Measurements from ENCODE around the gene EGFL8. TPM values are rescaled to one million over a fixed set of nuclear protein-coding genes. Genes with fewer than 3 reads are reported as not detected.

The EGFL8 gene
- total RNA-seq, 4 donors from 2014 or later, result 7.3 to 66.5 (median 15.4) TPM

DNA sequence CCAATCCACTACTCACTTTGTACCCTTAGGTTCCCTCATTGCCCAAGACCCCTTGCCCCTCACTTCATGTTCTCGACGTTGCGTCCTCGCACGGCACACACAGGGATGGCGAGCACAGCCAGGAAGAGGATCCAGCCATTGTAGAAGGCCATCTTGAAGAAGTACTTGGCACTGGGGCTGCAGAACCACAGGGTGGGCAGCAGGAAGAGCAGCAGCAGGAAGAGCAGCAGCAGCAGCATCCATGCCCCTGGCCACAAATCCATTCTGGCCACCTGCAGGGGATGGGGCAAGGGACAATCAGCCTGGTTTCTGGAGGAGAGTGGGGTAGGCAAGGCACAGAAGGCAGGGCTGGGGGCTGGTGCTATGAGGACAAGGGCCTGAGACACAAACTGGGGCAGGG lies 6.8 kb downstream of the EGFL8 start:
- Histone ChIP-seq H3K27ac (no peak overlapping the region), H3K9me3 (no peaks in the 10 kb centered on the region), H3K4me1 (peaks cover 30% of the 10 kb centered on the region), H3K36me3 (peaks cover 49% of the 10 kb centered on the region), H3K4me3 (no peak overlapping the region), H3K27me3 (no peaks in the 10 kb centered on the region)
- TF ChIP-seq POLR2A (IDR thresholded peaks at IDR 0.05), result no peak
- TF ChIP-seq EP300 (IDR thresholded peaks at IDR 0.05), result no peak
- DNase-seq (ENCODE audit: low spot score in 2 of 2), result no peak
- 91% methylated on average over 6 of the region's 6 CpGs for WGBS

GRCh38 chr6:32173051-32173727 lies 8.8 kb downstream of the EGFL8 start:
- H3K27ac ChIP-seq, result peak overlapping the region; percentile 7
- no peaks in the 10 kb centered on the region for H3K9me3 ChIP-seq
- TF ChIP-seq POLR2A (IDR thresholded peaks at IDR 0.05) (no peak), EP300 (IDR thresholded peaks at IDR 0.05) (no peak), POLR2AphosphoS5 (IDR thresholded peaks at IDR 0.05) (no peak), CTCF (IDR thresholded peaks at IDR 0.05) (no peak)
- H3K36me3 ChIP-seq, result peaks cover 29% of the 10 kb centered on the region
- no peak overlapping the region for H3K4me3 ChIP-seq
- no peaks in the 10 kb centered on the region for H3K27me3 ChIP-seq
- no peak for DNase-seq (ENCODE audit: low spot score in 2 of 2)
- H3K4me1 ChIP-seq, result peaks cover 45% of the 10 kb centered on the region
- WGBS, result 54% methylated on average over 4 of the region's 4 CpGs

DNA sequence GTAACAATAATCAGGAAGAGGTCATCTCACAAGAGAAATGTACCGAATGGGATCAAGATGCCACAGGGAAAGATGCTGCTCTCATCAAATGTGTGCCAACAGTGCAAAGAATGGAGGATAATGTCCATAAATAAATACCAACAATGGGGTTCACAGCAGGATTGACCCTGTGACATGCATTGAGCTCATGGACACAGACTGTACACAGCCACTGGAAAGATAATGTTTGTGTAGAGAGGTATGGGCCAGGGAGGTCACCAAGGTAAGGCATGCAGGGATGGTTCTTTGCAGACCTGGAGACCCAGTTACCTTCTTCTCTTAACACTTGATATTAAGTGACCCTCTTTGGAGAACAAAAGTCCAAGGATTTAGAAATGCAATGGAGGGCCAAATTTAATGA lies 10.0 kb downstream of the EGFL8 start:
- Histone ChIP-seq H3K4me1 (peaks cover 53% of the 10 kb centered on the region), H3K27me3 (no peaks in the 10 kb centered on the region), H3K27ac (no peak overlapping the region), H3K9me3 (no peaks in the 10 kb centered on the region), H3K4me3 (no peak overlapping the region), H3K36me3 (peaks cover 17% of the 10 kb centered on the region)
- no peak for DNase-seq (ENCODE audit: low spot score in 2 of 2)
- no peak for TF ChIP-seq POLR2AphosphoS5 (IDR thresholded peaks at IDR 0.05)
- no peak for TF ChIP-seq CTCF (IDR thresholded peaks at IDR 0.05)
- TF ChIP-seq POLR2A (IDR thresholded peaks at IDR 0.05), result no peak
- no peak for TF ChIP-seq EP300 (IDR thresholded peaks at IDR 0.05)
- WGBS, result 83% methylated on average over 1 of the region's 1 CpG

GRCh38 chr6:32175322-32175710 lies 10.9 kb downstream of the EGFL8 start:
- DNase-seq (ENCODE audit: low spot score in 2 of 2), result no peak
- Histone ChIP-seq H3K4me1 (peaks cover 62% of the 10 kb centered on the region), H3K9me3 (no peaks in the 10 kb centered on the region), H3K27ac (peak overlapping the region; percentile 96), H3K36me3 (peaks cover 14% of the 10 kb centered on the region), H3K4me3 (peak overlapping the region; percentile 93), H3K27me3 (no peaks in the 10 kb centered on the region)
- WGBS, result 23% methylated on average over 2 of the region's 2 CpGs
- no peak for TF ChIP-seq POLR2AphosphoS5 (IDR thresholded peaks at IDR 0.05)
- TF ChIP-seq CTCF (IDR thresholded peaks at IDR 0.05), result no peak
- no peak for TF ChIP-seq EP300 (IDR thresholded peaks at IDR 0.05)
- no peak for TF ChIP-seq POLR2A (IDR thresholded peaks at IDR 0.05)

GRCh38 chr6:32175711-32176475 lies 11.5 kb downstream of the EGFL8 start, which contains the start of gene AGPAT1:
Gene AGPAT1, minus strand, starts transcription at chr6:32176084. Its CDS starts 4,588 bp downstream, at chr6:32171496.
- WGBS, result 0% methylated on average over 24 of the region's 27 CpGs
- H3K4me1 ChIP-seq, result peaks cover 62% of the 10 kb centered on the region
- no peaks in the 10 kb centered on the region for H3K27me3 ChIP-seq
- H3K9me3 ChIP-seq, result no peaks in the 10 kb centered on the region
- H3K4me3 ChIP-seq, result peak within 1 kb of the TSS; percentile 93
- peaks cover 12% of the 10 kb centered on the region for H3K36me3 ChIP-seq
- H3K27ac ChIP-seq, result peak within 1 kb of the TSS; percentile 96
- DNase-seq (ENCODE audit: low spot score in 2 of 2), result peak; percentile 97
- TF ChIP-seq CTCF (IDR thresholded peaks at IDR 0.05), result no peak
- TF ChIP-seq POLR2A (IDR thresholded peaks at IDR 0.05), result peak in 1 of 2 donors; percentile 62

Measured in suprapubic skin (tissue), 4 donors.